Erythroblast (primary cell): ENCODE results near the gene IRF5.

Experiments
- GATA1 ChIP-seq: IDR thresholded peaks from 2 replicates; pipeline ENCODE4 v1.6.1; 2011; ENCODE audit warnings: low read depth, mild to moderate bottlenecking, control low read depth, low read length, moderate library complexity
- POLR2A ChIP-seq: IDR thresholded peaks from 2 replicates; pipeline ENCODE4 v1.6.1; 2011; ENCODE audit warnings: mild to moderate bottlenecking, low read length

DNA sequence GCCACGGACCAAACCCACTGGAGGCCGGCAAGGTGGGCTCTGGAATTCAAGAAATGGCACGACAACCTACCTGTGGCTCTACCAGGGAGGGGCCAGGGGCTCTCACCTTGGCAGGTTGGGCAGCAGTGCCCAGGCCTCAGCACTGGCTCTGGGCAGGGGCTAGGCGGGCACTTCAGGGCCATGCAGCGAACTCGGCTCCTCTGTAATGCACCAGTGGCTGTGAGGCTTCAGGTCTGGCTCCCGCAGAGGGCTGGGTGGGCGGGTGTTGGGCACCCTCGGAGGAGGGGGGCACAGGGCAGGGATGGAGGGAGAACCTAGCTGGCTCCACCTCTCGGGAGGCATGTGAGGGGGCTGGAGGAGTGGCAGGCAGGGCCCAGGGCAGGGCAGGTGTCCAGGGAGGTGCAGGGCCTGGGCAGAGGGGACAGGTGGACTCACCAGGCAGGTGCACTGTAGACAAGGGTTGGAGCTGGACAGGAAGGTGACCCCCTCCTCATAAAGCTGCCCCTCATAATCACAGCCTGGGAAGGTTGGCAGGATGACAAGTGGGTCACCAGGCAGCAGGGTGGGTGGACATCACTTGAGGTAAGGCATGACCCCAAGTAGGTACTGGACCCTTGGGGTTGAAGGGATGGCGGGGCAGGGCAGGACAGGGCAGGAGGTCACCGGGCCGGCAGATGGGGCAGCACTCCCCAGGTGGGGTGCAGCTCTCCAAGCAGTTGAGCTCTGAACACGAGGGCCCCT is 33.9 kb upstream of the IRF5 start:
- TF ChIP-seq POLR2A (no peak), GATA1 (no peak)
